GM21576 (cell line): ENCODE measurements around the gene FAF2.
A peak's percentile ranks its signal among the peaks of the same experiment; 100 is the strongest.
"Not testable (repeated sequence)": the region's sequence is repeated elsewhere in the genome, so short reads cannot be mapped to it uniquely, and the experiment has no call there.

Experiments
- ATAC-seq: cut with Tn5 transposase; IDR thresholded peaks from one replicate; pipeline ENCODE4 v1.9.1; 2021; ENCODE audit warnings: mild to moderate bottlenecking, moderate library complexity; ENCODE audit not compliant: unreplicated experiment

FAF2 gene

GRCh38 chr5:176541338-176542134 lies 93.4 kb downstream of the FAF2 start:
- ATAC-seq = no peak

- ATAC-seq = no peak
Observed at GRCh38 chr5:176542135-176542595, 94.0 kb downstream of the FAF2 start.

DNA sequence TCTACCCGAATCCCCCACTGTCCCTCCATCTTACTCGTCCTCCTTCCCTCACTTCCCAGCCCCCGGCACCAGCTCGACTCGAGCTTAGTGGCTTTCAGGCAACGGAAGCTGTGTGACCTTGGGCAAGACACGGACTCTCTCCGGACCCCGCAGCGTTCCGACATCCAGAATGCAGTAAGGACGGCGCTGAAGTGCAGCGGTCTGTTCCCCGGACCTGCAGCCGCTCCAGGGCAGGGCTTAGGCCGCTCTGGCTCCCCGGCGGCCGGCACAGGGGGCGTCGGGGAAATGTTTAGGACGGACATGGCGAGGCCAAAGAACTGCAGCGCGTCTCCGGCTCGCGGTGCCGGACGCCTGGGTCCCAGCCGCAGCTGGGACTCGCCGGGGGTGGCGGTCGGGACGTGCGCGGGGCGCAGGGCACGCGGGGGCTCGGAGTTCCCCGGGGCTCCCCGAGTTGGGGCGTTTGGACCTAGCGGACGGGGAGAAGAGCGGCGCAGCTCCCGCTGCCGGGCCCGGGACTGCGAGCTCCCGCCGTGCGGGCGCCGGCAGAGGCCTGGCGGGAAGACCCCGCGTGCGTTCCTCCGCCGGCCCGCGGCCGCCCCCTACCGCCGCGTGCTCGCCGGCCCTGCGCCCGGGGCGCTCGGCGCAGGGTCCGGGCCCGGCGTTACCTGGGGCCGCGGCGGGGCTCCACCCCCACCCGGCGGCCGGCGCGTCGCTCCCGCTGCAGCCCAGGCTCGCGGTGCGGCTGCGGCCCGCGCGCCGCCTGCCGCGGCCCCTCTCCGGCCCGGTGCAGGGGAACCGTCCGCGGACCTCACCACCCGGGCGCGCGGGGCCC lies 94.6 kb downstream of the FAF2 start:
- peak; percentile 46 for ATAC-seq

DNA sequence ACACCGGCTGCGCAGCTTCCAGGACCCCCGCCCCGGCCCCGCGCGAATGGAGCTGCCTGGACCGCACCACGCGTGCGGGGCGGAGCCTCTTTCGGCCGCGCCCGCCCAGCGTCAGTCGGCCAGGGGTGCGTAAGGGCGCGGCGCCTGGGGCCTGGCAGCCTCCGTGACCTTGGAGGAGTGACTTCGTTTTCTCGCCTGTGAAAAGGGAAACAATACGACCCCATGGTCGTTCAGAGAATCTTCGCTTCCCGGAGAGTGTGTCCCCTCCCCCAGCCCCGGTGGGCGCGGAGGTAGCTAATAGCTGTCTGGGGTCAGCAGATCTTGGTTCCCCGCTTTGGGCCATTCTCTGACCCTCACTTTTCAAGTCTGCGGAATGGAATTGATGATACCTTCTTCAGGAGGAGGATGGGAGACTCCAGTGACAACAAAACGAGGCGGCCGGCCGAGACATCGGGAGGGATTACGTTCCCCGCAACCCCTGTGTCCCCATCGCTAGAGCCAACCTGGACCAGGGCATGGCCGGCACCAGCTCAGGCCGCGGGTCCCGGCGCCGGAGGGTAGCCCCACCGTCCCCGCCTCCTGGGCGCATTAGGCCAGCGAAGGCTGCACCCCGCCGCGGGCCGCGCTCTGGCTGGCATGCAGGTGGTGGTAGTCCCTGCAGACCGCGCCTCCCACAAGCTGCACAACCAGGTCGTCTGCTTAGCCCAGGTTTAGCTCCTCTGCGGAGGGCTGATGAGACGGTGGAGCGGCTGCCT lies 95.4 kb downstream of the FAF2 start:
- ATAC-seq = peak; percentile 54

DNA sequence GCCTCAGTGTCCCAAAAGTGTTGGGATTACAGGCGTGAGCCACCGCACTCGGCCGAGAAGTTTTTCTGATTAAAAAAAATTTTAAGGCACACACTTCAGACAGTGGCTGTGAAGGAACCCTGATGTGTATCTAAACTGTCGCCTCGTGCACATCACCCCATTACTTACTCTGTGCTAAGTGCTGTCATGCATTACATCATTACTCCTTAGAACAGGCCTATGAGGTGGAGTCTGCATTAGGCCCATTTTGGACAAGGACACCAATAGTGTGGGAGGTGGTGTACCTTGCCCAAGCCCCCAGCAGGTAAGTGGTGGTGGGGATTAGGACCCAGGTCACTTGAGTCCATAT lies 97.2 kb downstream of the FAF2 start:
- no peak for ATAC-seq

DNA sequence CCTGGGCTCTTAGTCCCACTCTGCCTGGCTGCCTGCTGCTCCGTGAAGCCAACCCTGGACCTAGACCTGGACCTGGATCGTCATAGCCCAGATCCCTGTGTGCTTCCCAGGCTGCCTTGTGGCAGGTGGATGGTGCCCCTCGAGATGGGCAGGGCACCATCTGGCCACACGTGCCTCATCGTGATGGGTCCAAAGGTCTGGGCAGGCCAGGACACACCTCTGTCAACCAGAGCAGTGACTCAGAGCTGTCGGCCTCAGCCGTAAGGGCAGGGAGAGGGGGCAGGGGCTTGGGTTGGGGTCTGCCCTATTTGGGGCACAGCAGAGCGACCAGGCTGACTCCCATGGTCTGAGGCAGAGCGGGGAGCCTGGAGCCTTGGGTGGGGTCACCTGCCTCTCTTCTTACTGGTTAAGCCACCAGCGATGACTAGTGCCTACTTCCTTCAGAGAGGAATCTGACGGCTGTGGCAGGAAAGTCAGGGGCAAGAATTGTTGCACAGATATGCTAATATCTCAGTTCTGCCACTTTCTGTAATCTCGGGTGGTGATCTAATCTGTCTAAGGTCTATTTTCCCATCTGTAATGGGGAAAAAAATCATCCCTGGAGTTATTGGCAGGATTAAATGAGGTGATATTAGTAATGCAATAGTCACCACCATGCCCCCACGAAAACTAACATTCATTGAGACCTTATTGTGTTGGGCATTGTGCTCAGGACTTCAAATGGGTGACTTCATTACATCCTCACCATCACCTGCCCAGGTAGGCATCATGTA lies 97.7 kb downstream of the FAF2 start:
- no peak for ATAC-seq

DNA sequence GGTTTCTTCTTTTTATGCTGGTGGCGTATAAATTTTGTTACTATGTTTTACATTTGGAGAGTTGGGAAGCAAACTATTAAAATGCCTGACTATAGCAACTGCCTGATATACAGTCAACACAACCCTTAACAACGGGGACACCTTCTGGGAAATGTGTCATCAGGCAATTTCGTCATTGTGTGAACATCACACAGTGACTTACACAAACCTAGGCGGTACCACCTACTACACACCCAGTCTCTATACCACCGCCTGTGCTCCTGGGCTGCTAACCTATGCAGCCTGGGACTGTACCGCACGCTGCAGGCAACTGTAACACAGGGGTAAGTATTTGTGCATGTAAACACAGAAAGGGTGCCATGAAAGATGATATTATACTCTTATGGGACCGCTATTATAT lies 99.6 kb downstream of the FAF2 start:
- ATAC-seq = no peak

GRCh38 chr5:176548967-176549444 lies 100.8 kb downstream of the FAF2 start, which contains the start of gene CDHR2:
TSS of gene CDHR2 (plus strand) at chr5:176549342. CDS start at chr5:176565353, 16,011 bp downstream.
- ATAC-seq = no peak

GRCh38 chr5:176549871-176550270 lies 101.7 kb downstream of the FAF2 start:
- no peak for ATAC-seq

- ATAC-seq = no peak
Observed at GRCh38 chr5:176550275-176550831, 102.2 kb downstream of the FAF2 start.

GRCh38 chr5:176550937-176551336 lies 102.8 kb downstream of the FAF2 start:
- ATAC-seq = not testable (repeated sequence)

DNA sequence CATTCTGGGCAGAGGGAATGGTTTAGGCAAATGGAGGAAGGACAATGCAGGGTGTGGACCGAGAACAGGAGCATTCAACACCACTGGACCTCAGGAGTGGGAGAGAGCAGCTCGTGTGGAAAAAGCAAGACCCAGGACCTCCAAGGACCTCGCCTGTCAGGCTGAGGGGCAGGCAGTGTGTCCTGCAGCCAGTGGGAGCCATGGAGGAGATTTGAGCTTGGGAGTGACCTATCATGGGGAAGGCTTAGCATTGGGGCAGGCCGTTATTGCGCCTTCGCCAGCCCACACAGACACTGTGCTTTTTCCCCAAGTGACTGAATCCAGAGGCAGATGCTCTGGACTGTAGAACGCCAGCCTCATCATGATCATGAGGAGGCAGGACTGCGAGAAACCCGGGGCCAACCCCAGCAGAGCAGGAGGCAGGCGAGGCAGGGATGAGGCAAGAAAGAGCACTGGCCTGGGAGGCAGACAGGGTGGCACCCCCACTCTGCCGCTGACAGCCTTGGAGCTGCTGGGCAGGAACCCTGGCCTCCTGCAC lies 104.2 kb downstream of the FAF2 start:
- no peak for ATAC-seq

- ATAC-seq = no peak
Observed at GRCh38 chr5:176553260-176554085, 105.3 kb downstream of the FAF2 start.

- ATAC-seq = no peak
Observed at GRCh38 chr5:176557846-176558245, 109.7 kb downstream of the FAF2 start.
